CD4-positive, alpha-beta T cell (primary cell): ENCODE measurements around the gene KCNMA1. TPM values are rescaled to one million over a fixed set of nuclear protein-coding genes. Genes with fewer than 3 reads are reported as not detected.

Source experiments
- ATAC-seq: fragments of 200-7000 bp; cut with Tn5 transposase; one replicate; pipeline ENCODE4 v1.10.0; 2022; ENCODE audit warnings: mild to moderate bottlenecking; ENCODE audit not compliant: poor library complexity
- CTCF ChIA-PET: fragments of 350-600 bp; sonication (Branson Sonifier 250); formaldehyde crosslinking; loops from one replicate; lab custom pipeline; 2021; ENCODE audit warnings: antibody characterized with exemption, inconsistent platforms; lab: Charles Lee
- POLR2A ChIA-PET: fragments of 350-600 bp; sonication (Branson Sonifier 250); formaldehyde crosslinking; loops from one replicate; lab custom pipeline; 2021; ENCODE audit warnings: antibody characterized with exemption, inconsistent platforms; lab: Charles Lee
- DNase-seq, 14 experiments: peaks; one replicate each; pipeline ENCODE4 v3.0.0-alpha.2; 2013 to 2020; ENCODE audit warnings: mixed read lengths in 2 of 14
- H3K27ac ChIP-seq, 2 donors: one replicate each; pipeline versions ENCODE4 v1.5.1 to v1.7.0; 2013; ENCODE audit warnings: low read length in 2 of 2, low read depth in 1 of 2, mild to moderate bottlenecking in 1 of 2
- H3K27me3 ChIP-seq, 2 experiments: 1 replicate in 1 of 2; 2 replicates in 1 of 2; pipeline versions ENCODE4 v1.6.1 to v1.7.0; 2013; ENCODE audit warnings: low read length in 2 of 2, control low read depth in 1 of 2, mild to moderate bottlenecking in 1 of 2, moderate library complexity in 1 of 2; ENCODE audit not compliant: insufficient read depth in 2 of 2, control insufficient read depth in 1 of 2
- H3K36me3 ChIP-seq: one replicate; pipeline ENCODE4 v1.6.1; 2013; ENCODE audit warnings: low read length, control low read depth; ENCODE audit not compliant: insufficient read depth
- H3K4me1 ChIP-seq: one replicate; pipeline ENCODE4 v1.6.1; 2013; ENCODE audit warnings: low read length, control low read depth; ENCODE audit not compliant: insufficient read depth
- H3K4me3 ChIP-seq: one replicate; pipeline ENCODE4 v1.5.1; 2013; ENCODE audit warnings: mild to moderate bottlenecking, low read length, moderate library complexity
- H3K9me3 ChIP-seq, 2 experiments: 1 replicate in 1 of 2; 2 replicates in 1 of 2; pipeline versions ENCODE4 v1.6.1 to v1.7.0; 2013; ENCODE audit warnings: low read length in 2 of 2, mild to moderate bottlenecking in 2 of 2, control low read depth in 1 of 2, moderate library complexity in 1 of 2; ENCODE audit not compliant: control insufficient read depth in 1 of 2, insufficient read depth in 1 of 2
- H3K27ac Mint-ChIP-seq: one replicate; pipeline ENCODE4 v1.8.0; 2020; ENCODE audit warnings: mixed read lengths
- H3K27me3 Mint-ChIP-seq: one replicate; pipeline ENCODE4 v1.8.0; 2021; ENCODE audit warnings: mixed read lengths
- H3K36me3 Mint-ChIP-seq: one replicate; pipeline ENCODE4 v1.8.0; 2021; ENCODE audit warnings: low read depth, mixed read lengths
- H3K4me1 Mint-ChIP-seq: one replicate; pipeline ENCODE4 v1.8.0; 2021; ENCODE audit warnings: low read depth, mixed read lengths
- H3K4me3 Mint-ChIP-seq: one replicate; pipeline ENCODE4 v1.8.0; 2020; ENCODE audit warnings: mild to moderate bottlenecking, mixed read lengths
- H3K9me3 Mint-ChIP-seq: one replicate; pipeline ENCODE4 v1.8.0; 2020; ENCODE audit warnings: mixed read lengths
- CTCF ChIP-seq: fragments of 200-600 bp; IDR thresholded peaks from one replicate; pipeline ENCODE4 v1.8.0; 2022; ENCODE audit warnings: antibody characterized with exemption, mild to moderate bottlenecking
- intact Hi-C, 2 experiments: fragments of 100-400 bp; cut with DNase I in 1 of 2; cut with micrococcal nuclease in 1 of 2; formaldehyde crosslinking; loops; one replicate each; pipeline versions ENCODE4 v1.15.1 to v1.9.0; 2023 to 2025; cut with DNase I, micrococcal nuclease
- total RNA-seq, 174 experiments: library from RNA in 2 of 174; stranded (reverse) in 2 of 174; gene quantifications; one replicate each; pipeline ENCODE4 v1.2.3 and lab custom pipeline; 2021 to 2026

The KCNMA1 gene
- total RNA-seq, 2 experiments from 2014 or later, result not detected

- ChIA-PET CTCF (no interaction called here), POLR2A (no interaction called here)
- Histone ChIP-seq H3K27ac (no peak overlapping the region), H3K4me1 (no peaks in the 10 kb centered on the region), H3K4me3 (no peak overlapping the region), H3K27me3 (no peaks in the 10 kb centered on the region), H3K36me3 (no peaks in the 10 kb centered on the region), H3K9me3 (no peaks in the 10 kb centered on the region)
- Mint-ChIP-seq H3K4me3 (no peak overlapping the region), H3K27ac (no peak overlapping the region), H3K27me3 (peaks cover 19% of the 10 kb centered on the region), H3K9me3 (no peaks in the 10 kb centered on the region), H3K4me1 (no peaks in the 10 kb centered on the region), H3K36me3 (no peaks in the 10 kb centered on the region)
- DNase-seq, result no peak
- intact Hi-C loops, result no loop called here
- no peak for ATAC-seq
- no peak for TF ChIP-seq CTCF
Observed at GRCh38 chr10:77121829-77122228, 515.8 kb downstream of the KCNMA1 start.

- Mint-ChIP-seq H3K27ac (no peak overlapping the region), H3K4me3 (no peak overlapping the region), H3K9me3 (no peaks in the 10 kb centered on the region), H3K27me3 (peaks cover 19% of the 10 kb centered on the region), H3K36me3 (no peaks in the 10 kb centered on the region), H3K4me1 (no peaks in the 10 kb centered on the region)
- no peaks in the 10 kb centered on the region for H3K36me3 ChIP-seq
- H3K4me1 ChIP-seq, result no peaks in the 10 kb centered on the region
- H3K9me3 ChIP-seq, result no peaks in the 10 kb centered on the region
- ChIA-PET CTCF (no interaction called here), POLR2A (no interaction called here)
- H3K27me3 ChIP-seq, result no peaks in the 10 kb centered on the region
- TF ChIP-seq CTCF, result no peak
- H3K4me3 ChIP-seq, result no peak overlapping the region
- no peak overlapping the region for H3K27ac ChIP-seq
- intact Hi-C loops, result no loop called here
- ATAC-seq (no peak), DNase-seq (no peak)
Observed at GRCh38 chr10:77120666-77121376, 516.8 kb downstream of the KCNMA1 start.

- no peak overlapping the region for H3K27ac ChIP-seq
- ChIA-PET CTCF (no interaction called here), POLR2A (no interaction called here)
- TF ChIP-seq CTCF, result no peak
- H3K27me3 ChIP-seq, result no peaks in the 10 kb centered on the region
- intact Hi-C loops, result no loop called here
- Mint-ChIP-seq H3K27me3 (peaks cover 19% of the 10 kb centered on the region), H3K36me3 (no peaks in the 10 kb centered on the region), H3K9me3 (no peaks in the 10 kb centered on the region), H3K4me3 (no peak overlapping the region), H3K4me1 (no peaks in the 10 kb centered on the region), H3K27ac (no peak overlapping the region)
- DNase-seq, result no peak
- no peaks in the 10 kb centered on the region for H3K9me3 ChIP-seq
- H3K4me3 ChIP-seq, result no peak overlapping the region
- H3K36me3 ChIP-seq, result no peaks in the 10 kb centered on the region
- no peaks in the 10 kb centered on the region for H3K4me1 ChIP-seq
- no peak for ATAC-seq
Observed at GRCh38 chr10:77120012-77120411, 517.6 kb downstream of the KCNMA1 start.
